ENCODE results near the gene FAM3D. TPM values are rescaled to one million over a fixed set of nuclear protein-coding genes. Genes with fewer than 3 reads are reported as not detected.

Gene FAM3D
- polyA plus RNA-seq, 3 donors, result 0.28 to 1.9 (median 0.71) TPM

DNA sequence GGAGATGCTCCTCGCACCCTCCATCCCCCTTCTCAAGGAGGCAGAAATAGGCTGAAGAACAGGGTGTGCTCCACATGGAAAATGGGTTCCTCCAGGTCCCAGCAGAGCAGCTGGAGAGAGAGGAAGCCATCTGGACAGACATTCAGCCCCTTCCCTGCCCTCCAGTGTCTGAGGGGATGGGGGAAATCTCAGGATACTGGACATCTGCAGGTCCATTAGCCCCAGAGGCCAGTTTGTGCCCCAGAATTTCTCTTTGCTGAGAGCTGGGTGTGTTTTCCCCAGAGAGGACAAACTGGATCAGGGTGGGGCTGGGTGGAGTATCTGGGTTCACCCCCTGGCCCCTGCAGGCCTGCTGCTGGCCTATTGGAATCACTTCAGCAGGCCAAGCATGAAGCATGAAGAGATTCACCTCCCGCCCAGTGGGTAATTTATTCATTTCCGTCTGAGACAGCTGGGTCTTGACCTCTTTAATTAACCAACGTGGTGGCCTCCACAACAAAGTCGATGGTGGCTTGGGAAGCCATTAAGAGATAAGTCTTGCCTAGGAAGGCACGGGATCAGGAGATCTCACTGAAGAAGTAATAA is 4.6 kb downstream of the FAM3D start:
- H3K27ac Mint-ChIP-seq, result no peak overlapping the region
- no peaks in the 10 kb centered on the region for H4K20me1 ChIP-seq (ENCODE audit: insufficient read depth, low read length)

GRCh38 chr3:58660998-58661397 is 5.6 kb downstream of the FAM3D start:
- Mint-ChIP-seq H3K36me3 (peaks cover 0 to 5% of the 10 kb centered on the region in 2 donors), H3K27me3 (ENCODE audit: low read depth in 3 of 3) (peaks cover 0 to 1% (median 0%) of the 10 kb centered on the region in 3 donors), H3K9me3 (peaks cover 0 to 4% (median 0%) of the 10 kb centered on the region in 7 donors), H3K27ac (no peak overlapping the region), H3K4me1 (peaks cover 5% of the 10 kb centered on the region), H3K4me3 (no peak overlapping the region)
- Histone ChIP-seq H3K4me2 (replicated peaks; ENCODE audit: extremely low read depth, low read length, poor library complexity, severe bottlenecking) (no peak overlapping the region), H3K9me3 (replicated peaks in 1 of 2; ENCODE audit: control insufficient read depth in 1 of 2, insufficient read depth in 1 of 2, low read length in 2 of 2) (no peaks in the 10 kb centered on the region), H3K27me3 (ENCODE audit: control insufficient read depth in 2 of 2, insufficient read depth in 2 of 2, low read length in 2 of 2) (no peaks in the 10 kb centered on the region), H3K79me2 (ENCODE audit: insufficient read depth, low read length) (no peaks in the 10 kb centered on the region), H3K4me3 (replicated peaks in 1 of 3; ENCODE audit: low read depth in 2 of 3, low read length in 3 of 3) (no peak overlapping the region), H2AFZ (ENCODE audit: insufficient read depth, low read depth, low read length, poor library complexity, severe bottlenecking) (no peak overlapping the region), H3K4me1 (ENCODE audit: control insufficient read depth in 1 of 2, insufficient read depth in 2 of 2, low read length in 2 of 2) (peaks cover 0 to under 1% of the 10 kb centered on the region in 2 donors), H3K36me3 (replicated peaks in 1 of 2; ENCODE audit: control insufficient read depth in 1 of 2, insufficient read depth in 2 of 2, low read length in 2 of 2) (no peaks in the 10 kb centered on the region), H3K27ac (ENCODE audit: low read depth in 1 of 2, low read length in 2 of 2) (no peak overlapping the region), H3K9ac (ENCODE audit: insufficient read depth, low read length, poor library complexity, severe bottlenecking) (no peak overlapping the region), H4K20me1 (ENCODE audit: insufficient read depth, low read length) (no peaks in the 10 kb centered on the region)
- DNase-seq, result no peak
- TF ChIP-seq, protein P1, sequence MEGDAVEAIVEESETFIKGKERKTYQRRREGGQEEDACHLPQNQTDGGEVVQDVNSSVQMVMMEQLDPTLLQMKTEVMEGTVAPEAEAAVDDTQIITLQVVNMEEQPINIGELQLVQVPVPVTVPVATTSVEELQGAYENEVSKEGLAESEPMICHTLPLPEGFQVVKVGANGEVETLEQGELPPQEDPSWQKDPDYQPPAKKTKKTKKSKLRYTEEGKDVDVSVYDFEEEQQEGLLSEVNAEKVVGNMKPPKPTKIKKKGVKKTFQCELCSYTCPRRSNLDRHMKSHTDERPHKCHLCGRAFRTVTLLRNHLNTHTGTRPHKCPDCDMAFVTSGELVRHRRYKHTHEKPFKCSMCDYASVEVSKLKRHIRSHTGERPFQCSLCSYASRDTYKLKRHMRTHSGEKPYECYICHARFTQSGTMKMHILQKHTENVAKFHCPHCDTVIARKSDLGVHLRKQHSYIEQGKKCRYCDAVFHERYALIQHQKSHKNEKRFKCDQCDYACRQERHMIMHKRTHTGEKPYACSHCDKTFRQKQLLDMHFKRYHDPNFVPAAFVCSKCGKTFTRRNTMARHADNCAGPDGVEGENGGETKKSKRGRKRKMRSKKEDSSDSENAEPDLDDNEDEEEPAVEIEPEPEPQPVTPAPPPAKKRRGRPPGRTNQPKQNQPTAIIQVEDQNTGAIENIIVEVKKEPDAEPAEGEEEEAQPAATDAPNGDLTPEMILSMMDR (IDR thresholded peaks at IDR 0.05), result no peak
- WGBS (ENCODE audit: insufficient coverage), result no CpG with 5 or more reads among the region's 6 CpGs
- intact Hi-C loops (cut with micrococcal nuclease), result no loop called here

More for the DNA sequence above, 4.6 kb downstream of the FAM3D start:
- WGBS (ENCODE audit: insufficient coverage), result 100% methylated on average over 1 of the region's 6 CpGs
- no peak for DNase-seq
- H3K4me1 Mint-ChIP-seq, result peaks cover 14% of the 10 kb centered on the region
- Histone ChIP-seq H3K36me3 (replicated peaks in 1 of 2; ENCODE audit: control insufficient read depth in 1 of 2, insufficient read depth in 2 of 2, low read length in 2 of 2) (no peaks in the 10 kb centered on the region), H3K4me3 (replicated peaks in 1 of 3; ENCODE audit: low read depth in 2 of 3, low read length in 3 of 3) (no peak overlapping the region), H3K79me2 (ENCODE audit: insufficient read depth, low read length) (no peaks in the 10 kb centered on the region), H2AFZ (ENCODE audit: insufficient read depth, low read depth, low read length, poor library complexity, severe bottlenecking) (no peak overlapping the region), H3K9ac (ENCODE audit: insufficient read depth, low read length, poor library complexity, severe bottlenecking) (no peak overlapping the region), H3K4me1 (ENCODE audit: control insufficient read depth in 1 of 2, insufficient read depth in 2 of 2, low read length in 2 of 2) (peaks cover 9% of the 10 kb centered on the region in 2 donors), H3K27me3 (ENCODE audit: control insufficient read depth in 2 of 2, insufficient read depth in 2 of 2, low read length in 2 of 2) (no peaks in the 10 kb centered on the region), H3K27ac (ENCODE audit: low read depth in 1 of 2, low read length in 2 of 2) (no peak overlapping the region), H3K4me2 (replicated peaks; ENCODE audit: extremely low read depth, low read length, poor library complexity, severe bottlenecking) (no peak overlapping the region), H3K9me3 (replicated peaks in 1 of 2; ENCODE audit: control insufficient read depth in 1 of 2, insufficient read depth in 1 of 2, low read length in 2 of 2) (peaks cover 0 to 2% of the 10 kb centered on the region in 2 donors)
- peaks cover 2 to 6% (median 2%) of the 10 kb centered on the region in 7 donors for H3K9me3 Mint-ChIP-seq
- peaks cover 0 to 1% (median 0%) of the 10 kb centered on the region in 3 donors for H3K27me3 Mint-ChIP-seq (ENCODE audit: low read depth in 3 of 3)
- intact Hi-C loops (cut with micrococcal nuclease), result no loop called here
- peaks cover 0 to 7% of the 10 kb centered on the region in 2 donors for H3K36me3 Mint-ChIP-seq
- no peak overlapping the region for H3K4me3 Mint-ChIP-seq
- TF ChIP-seq, protein P1 (IDR thresholded peaks at IDR 0.05), result no peak
